HepG2 (cell line): ENCODE results near the gene B3GALT5. TPM values are rescaled to one million over a fixed set of nuclear protein-coding genes. Genes with fewer than 3 reads are reported as not detected.

Experiments
- ATAC-seq: fragments of 200-7000 bp; cut with Tn5 transposase; 3 replicates; pipeline ENCODE4 v1.9.1; 2020; ENCODE audit warnings: mild to moderate bottlenecking, moderate library complexity
- BruUV-seq: library from RNA; stranded (reverse); fragments of 400-500 nt; replicated peaks from 2 replicates; lab custom pipeline; 2021; lab: Mats Ljungman, UMichigan
- CTCF ChIA-PET: fragments of 300-600 bp; formaldehyde crosslinking; extraction: SDS; loops from one replicate; lab custom pipeline; 2021; ENCODE audit warnings: low total read pairs, inconsistent platforms, low intra/inter-chr PET ratio; lab: Yijun Ruan, JAX
- POLR2A ChIA-PET: fragments of 350-600 bp; sonication (Branson Sonifier 250); formaldehyde crosslinking; loops from one replicate; lab custom pipeline; 2020; ENCODE audit warnings: antibody characterized with exemption, inconsistent platforms; lab: Yijun Ruan, JAX
- DNase-seq: peaks from one replicate; pipeline ENCODE4 v3.0.0-alpha.2; 2015; ENCODE audit warnings: low spot score
- FAIRE-seq: peaks from 3 replicates; lab custom pipeline; 2011; peaks lifted over from hg19 to GRCh38; lab: Jason Lieb, UNC
- H2AFZ ChIP-seq: one replicate; pipeline ENCODE4 v1.6.1; 2011; ENCODE audit warnings: low read length, inconsistent platforms
- H3K27ac ChIP-seq: fragments of 300-600 bp; 3 replicates; pipeline ENCODE4 v1.8.0; 2011; ENCODE audit warnings: mixed run types, mild to moderate bottlenecking, mixed read lengths, low read length, inconsistent platforms; ENCODE audit not compliant: insufficient read depth; ENCODE audit errors: extremely low read length
- H3K27me3 ChIP-seq, 2 experiments: fragments of 200-600 bp in 1 of 2; 2 replicates in 1 of 2; 3 replicates in 1 of 2; pipeline versions ENCODE4 v1.6.0 to v1.8.0; 2011; ENCODE audit warnings: low read length in 2 of 2, mild to moderate bottlenecking in 2 of 2, moderate library complexity in 2 of 2, inconsistent platforms in 1 of 2; ENCODE audit not compliant: insufficient read depth in 2 of 2, control insufficient read depth in 1 of 2
- H3K36me3 ChIP-seq, 2 experiments: fragments of 200-600 bp in 1 of 2; replicated peaks in 1 of 2; 2 replicates in 1 of 2; 3 replicates in 1 of 2; pipeline versions ENCODE4 v1.5.1 to v1.8.0; 2011; ENCODE audit warnings: low read length in 2 of 2, inconsistent platforms in 1 of 2; ENCODE audit not compliant: insufficient read depth in 2 of 2, control insufficient read depth in 1 of 2
- H3K4me1 ChIP-seq: 2 replicates; pipeline ENCODE4 v1.5.1; 2012; ENCODE audit warnings: low read length, inconsistent platforms; ENCODE audit not compliant: insufficient read depth
- H3K4me2 ChIP-seq: 2 replicates; pipeline ENCODE4 v1.6.0; 2011; ENCODE audit warnings: low read depth, low read length, inconsistent platforms
- H3K4me3 ChIP-seq, 3 experiments: fragments of 200-600 bp in 1 of 3; sonication (generic), shearing (Covaris generic) in 1 of 3; replicated peaks in 1 of 3; 2 replicates each; pipeline ENCODE4 v1.5.1; 2011 to 2016; ENCODE audit warnings: low read length in 3 of 3, inconsistent platforms in 2 of 3, low read depth in 2 of 3, mild to moderate bottlenecking in 2 of 3, control low read depth in 1 of 3, mixed read lengths in 1 of 3; ENCODE audit not compliant: insufficient read depth in 1 of 3
- H3K79me2 ChIP-seq: one replicate; pipeline ENCODE4 v1.6.1; 2011; ENCODE audit warnings: low read length, inconsistent platforms; ENCODE audit not compliant: insufficient read depth
- H3K9ac ChIP-seq: 2 replicates; pipeline ENCODE4 v1.6.0; 2011; ENCODE audit warnings: mild to moderate bottlenecking, low read depth, low read length, inconsistent platforms; ENCODE audit not compliant: insufficient read depth
- H3K9me3 ChIP-seq: 2 replicates; pipeline ENCODE4 v1.5.1; 2012; ENCODE audit warnings: mild to moderate bottlenecking, low read length
- H4K20me1 ChIP-seq: 2 replicates; pipeline ENCODE4 v1.6.0; 2011; ENCODE audit warnings: inconsistent platforms, mild to moderate bottlenecking, low read length, moderate library complexity; ENCODE audit not compliant: insufficient read depth
- CENPT ChIP-seq: sonication (generic); formaldehyde crosslinking; IDR thresholded peaks from 2 replicates; pipeline ENCODE4 v1.8.0; 2022; ENCODE audit warnings: low read depth, mild to moderate bottlenecking, moderate library complexity, missing genetic modification reagents
- FOXA1 ChIP-seq, 2 experiments: fragments of 450-650 bp in 1 of 2; sonication (generic) in 1 of 2; formaldehyde crosslinking in 1 of 2; IDR thresholded peaks; 2 replicates each; pipeline versions ENCODE4 v1.4.0 to v1.6.1; 2016 to 2020; ENCODE audit warnings: missing genetic modification reagents in 1 of 2
- GPBP1L1 ChIP-seq: sonication (generic); formaldehyde crosslinking; IDR thresholded peaks from 2 replicates; pipeline ENCODE4 v1.5.0; 2020; ENCODE audit warnings: mild to moderate bottlenecking, missing genetic modification reagents
- HIVEP1 ChIP-seq: sonication (generic); formaldehyde crosslinking; IDR thresholded peaks from 2 replicates; pipeline ENCODE4 v1.4.0; 2020; ENCODE audit warnings: mild to moderate bottlenecking, missing genetic modification reagents
- HNRNPH1 ChIP-seq: fragments of 200-400 bp; formaldehyde crosslinking; optimal IDR thresholded peaks from 2 replicates; pipeline ENCODE3; 2017; ENCODE audit warnings: mild to moderate bottlenecking, low read depth, low read length
- NFE2L1 ChIP-seq: sonication (generic); formaldehyde crosslinking; IDR thresholded peaks from 2 replicates; pipeline ENCODE4 v1.4.0; 2020; ENCODE audit warnings: missing genetic modification reagents, mild to moderate bottlenecking, borderline replicate concordance
- PHF5A ChIP-seq: IDR thresholded peaks from one replicate; pipeline ENCODE4 v1.6.1; 2018; ENCODE audit warnings: low read depth, missing genetic modification reagents; ENCODE audit not compliant: unreplicated experiment
- REXO4 ChIP-seq: sonication (generic); formaldehyde crosslinking; IDR thresholded peaks from 2 replicates; pipeline ENCODE4 v1.8.0; 2022; ENCODE audit warnings: missing genetic modification reagents, mild to moderate bottlenecking, borderline replicate concordance
- SP2 ChIP-seq: sonication (generic); formaldehyde crosslinking; IDR thresholded peaks from 2 replicates; pipeline ENCODE4 v1.5.1; 2020; ENCODE audit warnings: mild to moderate bottlenecking, missing genetic modification reagents
- SP4 ChIP-seq: sonication (generic); formaldehyde crosslinking; IDR thresholded peaks from 2 replicates; pipeline ENCODE4 v1.8.1; 2023; ENCODE audit warnings: mild to moderate bottlenecking, missing genetic modification reagents
- SRF ChIP-seq: IDR thresholded peaks from 2 replicates; pipeline ENCODE4 v1.6.1; 2011; ENCODE audit warnings: mild to moderate bottlenecking, low read depth, low read length, moderate library complexity
- TCF7 ChIP-seq: sonication (generic); IDR thresholded peaks from 2 replicates; pipeline ENCODE4 v1.6.1; 2016; ENCODE audit warnings: antibody characterized with exemption, low read depth
- ZBTB49 ChIP-seq: sonication (generic); formaldehyde crosslinking; IDR thresholded peaks from 2 replicates; pipeline ENCODE4 v1.4.0; 2020; ENCODE audit warnings: missing genetic modification reagents, borderline replicate concordance
- ZNF121 ChIP-seq: sonication (generic); formaldehyde crosslinking; IDR thresholded peaks from 2 replicates; pipeline ENCODE4 v1.5.0; 2020; ENCODE audit warnings: mild to moderate bottlenecking, missing genetic modification reagents
- ZNF253 ChIP-seq: sonication (generic); formaldehyde crosslinking; IDR thresholded peaks from 2 replicates; pipeline ENCODE4 v1.8.0; 2022; ENCODE audit warnings: mild to moderate bottlenecking, missing genetic modification reagents, borderline replicate concordance
- ZNF30 ChIP-seq: sonication (generic); formaldehyde crosslinking; IDR thresholded peaks from 2 replicates; pipeline ENCODE4 v1.5.0; 2020; ENCODE audit warnings: mild to moderate bottlenecking, missing genetic modification reagents
- ZNF451 ChIP-seq: sonication (generic); formaldehyde crosslinking; IDR thresholded peaks from 2 replicates; pipeline ENCODE4 v1.5.0; 2020; ENCODE audit warnings: mild to moderate bottlenecking, missing genetic modification reagents
- ZNF598 ChIP-seq: sonication (generic); formaldehyde crosslinking; IDR thresholded peaks from 2 replicates; pipeline ENCODE4 v1.5.1; 2020; ENCODE audit warnings: mild to moderate bottlenecking, missing genetic modification reagents, borderline replicate concordance
- ZNF703 ChIP-seq: sonication (generic); formaldehyde crosslinking; IDR thresholded peaks from 2 replicates; pipeline ENCODE4 v1.5.1; 2020; ENCODE audit warnings: missing genetic modification reagents, mild to moderate bottlenecking, moderate library complexity, borderline replicate concordance
- ZNF761 ChIP-seq: sonication (generic); formaldehyde crosslinking; conservative IDR thresholded peaks from 2 replicates; pipeline ENCODE4 v1.4.0; 2020; ENCODE audit warnings: mild to moderate bottlenecking, missing genetic modification reagents
- WGBS: methylation state at CpG from one replicate; pipeline ENCODE4 v1.1.6; 2017; ENCODE audit warnings: low lambda C conversion rate; 5-methylcytosine and 5-hydroxymethylcytosine counted together
- in situ Hi-C: cut with HindIII; loops from 2 replicates; pipeline ENCODE4 v1.10.0; 2017; ENCODE audit warnings: low pct_unique_long_range_greater_than_20kb; ENCODE audit not compliant: extremely low pct_ligation_motif_present
- intact Hi-C: fragments of 100-400 bp; cut with micrococcal nuclease; formaldehyde crosslinking; loops from one replicate; pipeline ENCODE4 v1.10.0; 2022; ENCODE audit not compliant: unreplicated experiment
- polyA plus RNA-seq, 8 experiments: library from polyadenylated mRNA; depleted of rRNA in 3 of 8; stranded (reverse) in 7 of 8; unstranded in 1 of 8; fragments of >200 nt; fragmentation: Illumina TruSeq in 4 of 8; extraction: Trizol in 4 of 8; gene quantifications; 2 replicates each; pipeline versions ENCODE4 v1.2.1 to v1.2.3, GENCODE V29; 2011 to 2016; ENCODE audit warnings: low read depth in 4 of 8, missing spikeins in 1 of 8, mixed read lengths in 1 of 8; ENCODE audit not compliant: insufficient read depth in 1 of 8
- total RNA-seq, 5 experiments: library from RNA; depleted of rRNA; stranded (reverse); fragments of >200 nt; fragmentation: Illumina TruSeq; extraction: Trizol; gene quantifications; 2 replicates each; pipeline ENCODE4 v1.2.3, GENCODE V29; 2016; ENCODE audit warnings: low read depth in 1 of 5

B3GALT5 gene
- total and polyA plus RNA-seq, 2 of the 13 experiments (the other 11 are each of a cell fraction or from before 2014, with no cell fraction given): 0.02 to 0.03 TPM

- TF ChIP-seq ZBTB49 (CRISPR knock-in tag) (no peak), GPBP1L1 (no peak), ZNF598 (CRISPR knock-in tag) (no peak), ZNF761 (CRISPR knock-in tag) (no peak), PHF5A (CRISPR knock-in tag) (no peak), ZNF30 (CRISPR knock-in tag) (no peak), ZNF121 (CRISPR knock-in tag) (no peak), HNRNPH1 (no peak), SP2 (CRISPR knock-in tag) (no peak)
Observed at GRCh38 chr21:39641827-39642450, 29.2 kb downstream of the B3GALT5 start (continued).

- DNase-seq: no peak
- Histone ChIP-seq H3K9ac (no peak overlapping the region), H3K4me2 (no peak overlapping the region), H3K79me2 (no peaks in the 10 kb centered on the region), H3K4me3 (no peak overlapping the region), H3K9me3 (no peaks in the 10 kb centered on the region), H3K36me3 (no peaks in the 10 kb centered on the region), H2AFZ (no peak overlapping the region), H3K4me1 (no peaks in the 10 kb centered on the region), H4K20me1 (no peaks in the 10 kb centered on the region), H3K27me3 (peaks cover 0 to 4% of the 10 kb centered on the region in 2 experiments; a peak in 1 of 5 replicates), H3K27ac (no peak overlapping the region)
- WGBS: 10% methylated on average over 6 of the region's 6 CpGs
- FAIRE-seq: no peak
- ChIA-PET POLR2A (no interaction called here), CTCF (no interaction called here)
- no peak for ATAC-seq
- in situ Hi-C loops: no loop called here
- intact Hi-C loops: no loop called here
- BruUV-seq: no TSS peak
- TF ChIP-seq NFE2L1 (CRISPR knock-in tag) (no peak), ZNF703 (CRISPR knock-in tag) (no peak), HIVEP1 (CRISPR knock-in tag) (no peak), FOXA1 (IDR thresholded peaks at IDR 0.05) (no peak), FOXA1 (CRISPR knock-in tag; IDR thresholded peaks at IDR 0.05) (no peak), TCF7 (no peak), REXO4 (no peak), ZNF451 (CRISPR knock-in tag) (no peak), SP4 (CRISPR knock-in tag) (no peak), CENPT (CRISPR knock-in tag) (no peak), ZNF253 (no peak), SRF (no peak)
Observed at GRCh38 chr21:39644062-39644560, 31.4 kb downstream of the B3GALT5 start.
